ENCODE results near the gene ZNF276. TPM values are rescaled to one million over a fixed set of nuclear protein-coding genes. Genes with fewer than 3 reads are reported as not detected.
A peak's percentile ranks its signal among the peaks of the same experiment; 100 is the strongest.

The ZNF276 gene
- total RNA-seq, 1 experiment from 2014 or later: 28.8 TPM

- peaks cover 5% of the 10 kb centered on the region; the same call in 1 of the 2 replicates for H3K4me1 ChIP-seq (replicated peaks; ENCODE audit: insufficient read depth)
Measured at GRCh38 chr16:89701425-89702406, 19.6 kb upstream of the ZNF276 start, which contains the start of gene SPATA2L. SPATA2L (minus strand) TSS chr16:89701705; CDS start chr16:89701232, 473 bp downstream.

GRCh38 chr16:89704281-89704680 lies 17.1 kb upstream of the ZNF276 start:
- Histone ChIP-seq H3K27me3 (ENCODE audit: insufficient read depth, low read depth) (no peaks in the 10 kb centered on the region), H3K4me1 (replicated peaks; ENCODE audit: insufficient read depth) (peaks cover 5% of the 10 kb centered on the region; the same call in 1 of the 2 replicates), H3K9me3 (ENCODE audit: insufficient read depth, low read depth) (no peaks in the 10 kb centered on the region), H3K79me2 (ENCODE audit: low read depth) (no peaks in the 10 kb centered on the region), H3K4me2 (no peak overlapping the region), H3K4me3 (no peak overlapping the region), H3K27ac (no peak overlapping the region), H3K9me2 (ENCODE audit: insufficient read depth) (no peaks in the 10 kb centered on the region), H3K36me3 (ENCODE audit: low read depth) (no peaks in the 10 kb centered on the region), H3F3A (ENCODE audit: insufficient read depth, low read depth) (peaks cover 34% of the 10 kb centered on the region; the same call in 1 of the 2 replicates), H2AFZ (no peak overlapping the region), H4K20me1 (ENCODE audit: insufficient read depth) (peaks cover 6% of the 10 kb centered on the region)
- no peak for DNase-seq
- BruUV-seq (replicated peaks): no TSS peak
- no peak for TF ChIP-seq EZH2 (IDR thresholded peaks at IDR 0.05; ENCODE audit: low read depth)
- no peak for TF ChIP-seq CTCF (conservative IDR thresholded peaks at IDR 0.05)
- ChIA-PET POLR2A (ENCODE audit: unreplicated experiment) (interaction anchor here (0.6 kb wide), 1 partner anchor 169 kb away, joined by 16 read pairs; the partner anchor contains the start of gene TCF25), CTCF (interaction anchor here (0.6 kb wide), 1 partner anchor 168 kb away, joined by 8 read pairs; no protein-coding TSS in a partner anchor)
- intact Hi-C loops (cut with micrococcal nuclease; ENCODE audit: unreplicated experiment): loop anchor here (5.0 to 10.0 kb wide), 4 partner anchors 132 to 459 kb away; partner anchors contain the start of gene TUBB3

More at GRCh38 chr16:89701425-89702406, 19.6 kb upstream of the ZNF276 start, which contains the start of gene SPATA2L:
- H3K4me3 ChIP-seq: peak within 1 kb of the TSS; percentile 67
- no peaks in the 10 kb centered on the region for H3K79me2 ChIP-seq (ENCODE audit: low read depth)
- H3K27ac ChIP-seq: peak within 1 kb of the TSS; percentile 29; the same call in 1 of the 2 replicates
- peaks cover 17% of the 10 kb centered on the region for H4K20me1 ChIP-seq (ENCODE audit: insufficient read depth)
- peak within 1 kb of the TSS; percentile 96 for H3K4me2 ChIP-seq
- ChIA-PET CTCF (interaction anchor here (1.6 to 2.0 kb wide), 2 partner anchors 160 to 171 kb away, joined by 6 to 7 read pairs; partner anchors contain the start of gene TCF25), POLR2A (ENCODE audit: unreplicated experiment) (interaction anchor here (0.6 kb wide), 1 partner anchor 30 kb away, joined by 8 read pairs; no protein-coding TSS in a partner anchor)
- DNase-seq: peak; percentile 87 to 99
- H3K9me2 ChIP-seq (ENCODE audit: insufficient read depth): no peaks in the 10 kb centered on the region
- no peaks in the 10 kb centered on the region for H3K36me3 ChIP-seq (ENCODE audit: low read depth)
- BruUV-seq (replicated peaks): no TSS peak
- no peaks in the 10 kb centered on the region for H3K27me3 ChIP-seq (ENCODE audit: insufficient read depth, low read depth)
- peaks cover 32% of the 10 kb centered on the region; the same call in 1 of the 2 replicates for H3F3A ChIP-seq (ENCODE audit: insufficient read depth, low read depth)
- peak within 1 kb of the TSS; percentile 71 for H2AFZ ChIP-seq
- TF ChIP-seq EZH2 (IDR thresholded peaks at IDR 0.05; ENCODE audit: low read depth) (no peak), CTCF (conservative IDR thresholded peaks at IDR 0.05) (no peak)
- no peaks in the 10 kb centered on the region for H3K9me3 ChIP-seq (ENCODE audit: insufficient read depth, low read depth)
- intact Hi-C loops (cut with micrococcal nuclease; ENCODE audit: unreplicated experiment): loop anchor here (2.0 to 10.0 kb wide), 5 partner anchors 129 to 457 kb away; partner anchors contain the start of gene TUBB3

- ChIA-PET CTCF (no interaction called here), POLR2A (ENCODE audit: unreplicated experiment) (interaction anchor here (0.6 kb wide), 1 partner anchor 43 kb away, joined by 7 read pairs; no protein-coding TSS in a partner anchor)
- no peaks in the 10 kb centered on the region for H3K9me2 ChIP-seq (ENCODE audit: insufficient read depth)
- no peak overlapping the region for H2AFZ ChIP-seq
- no TSS peak for BruUV-seq (replicated peaks)
- TF ChIP-seq CTCF (conservative IDR thresholded peaks at IDR 0.05): no peak
- TF ChIP-seq EZH2 (IDR thresholded peaks at IDR 0.05; ENCODE audit: low read depth): no peak
- no peak overlapping the region for H3K4me2 ChIP-seq
- no peak for DNase-seq
- no peaks in the 10 kb centered on the region for H3K79me2 ChIP-seq (ENCODE audit: low read depth)
- intact Hi-C loops (cut with micrococcal nuclease; ENCODE audit: unreplicated experiment): loop anchor here (10.0 kb wide), 1 partner anchor 460 kb away; no protein-coding TSS in a partner anchor
- H3K27ac ChIP-seq: no peak overlapping the region
- no peak overlapping the region for H3K4me3 ChIP-seq
- no peaks in the 10 kb centered on the region for H3K36me3 ChIP-seq (ENCODE audit: low read depth)
- H4K20me1 ChIP-seq (ENCODE audit: insufficient read depth): no peaks in the 10 kb centered on the region
- no peaks in the 10 kb centered on the region for H3K27me3 ChIP-seq (ENCODE audit: insufficient read depth, low read depth)
- H3K4me1 ChIP-seq (replicated peaks; ENCODE audit: insufficient read depth): no peaks in the 10 kb centered on the region; the same call in 1 of the 2 replicates
- peaks cover 29% of the 10 kb centered on the region; the same call in 1 of the 2 replicates for H3F3A ChIP-seq (ENCODE audit: insufficient read depth, low read depth)
- no peaks in the 10 kb centered on the region for H3K9me3 ChIP-seq (ENCODE audit: insufficient read depth, low read depth)
Measured at GRCh38 chr16:89705006-89705405, 16.3 kb upstream of the ZNF276 start.
